Keratinocyte (primary cell): ENCODE results near the gene NGLY1. TPM values are rescaled to one million over a fixed set of nuclear protein-coding genes. Genes with fewer than 3 reads are reported as not detected.

ENCODE experiments used
- DNase-seq: peaks from one replicate; pipeline ENCODE4 v3.0.0-alpha.2; 2011; ENCODE audit warnings: low read depth, missing footprints, low spot score
- FAIRE-seq: peaks from 2 replicates; lab custom pipeline; 2011; peaks lifted over from hg19 to GRCh38; lab: Jason Lieb, UNC
- H2AFZ ChIP-seq: 2 replicates; pipeline ENCODE4 v1.6.0; 2012; ENCODE audit warnings: low read length, control low read depth, inconsistent platforms; ENCODE audit not compliant: control insufficient read depth
- H3K27ac ChIP-seq: 2 replicates; pipeline ENCODE4 v1.5.1; 2011; ENCODE audit warnings: low read length; ENCODE audit not compliant: control insufficient read depth, insufficient read depth
- H3K27me3 ChIP-seq: 3 replicates; pipeline ENCODE4 v1.6.0; 2011; ENCODE audit warnings: low read length; ENCODE audit not compliant: control insufficient read depth, insufficient read depth; ENCODE audit errors: extremely low read depth
- H3K36me3 ChIP-seq, 2 experiments: 2 replicates in 1 of 2; 3 replicates in 1 of 2; pipeline ENCODE4 v1.5.1; 2011; ENCODE audit warnings: low read length in 2 of 2, mild to moderate bottlenecking in 1 of 2; ENCODE audit not compliant: control insufficient read depth in 2 of 2, insufficient read depth in 2 of 2; ENCODE audit errors: extremely low read depth in 1 of 2
- H3K4me1 ChIP-seq: 3 replicates; pipeline ENCODE4 v1.5.1; 2011; ENCODE audit warnings: low read length; ENCODE audit not compliant: control insufficient read depth, insufficient read depth; ENCODE audit errors: extremely low read depth
- H3K4me2 ChIP-seq: 3 replicates; pipeline ENCODE4 v1.6.0; 2011; ENCODE audit warnings: low read depth, low read length; ENCODE audit not compliant: control insufficient read depth, insufficient read depth; ENCODE audit errors: extremely low read depth
- H3K4me3 ChIP-seq, 3 experiments: fragments of 200-600 bp in 1 of 3; sonication (generic) in 1 of 3; 2 replicates in 2 of 3; 3 replicates in 1 of 3; pipeline ENCODE4 v1.5.1; 2011 to 2016; ENCODE audit warnings: low read length in 3 of 3, mild to moderate bottlenecking in 3 of 3, control low read depth in 2 of 3, inconsistent platforms in 1 of 3, low read depth in 1 of 3, mixed read lengths in 1 of 3, mixed run types in 1 of 3, moderate library complexity in 1 of 3; ENCODE audit not compliant: control insufficient read depth in 2 of 3, insufficient read depth in 2 of 3; ENCODE audit errors: extremely low read depth in 1 of 3
- H3K79me2 ChIP-seq: 2 replicates; pipeline ENCODE4 v1.6.0; 2012; ENCODE audit warnings: low read length; ENCODE audit not compliant: control insufficient read depth, insufficient read depth
- H3K9ac ChIP-seq: 3 replicates; pipeline ENCODE4 v1.6.0; 2011; ENCODE audit warnings: low read length; ENCODE audit not compliant: control insufficient read depth, insufficient read depth; ENCODE audit errors: extremely low read depth
- H3K9me1 ChIP-seq: 3 replicates; pipeline ENCODE4 v1.6.0; 2011; ENCODE audit warnings: low read length; ENCODE audit not compliant: control insufficient read depth, insufficient read depth; ENCODE audit errors: extremely low read depth
- H3K9me3 ChIP-seq: 2 replicates; pipeline ENCODE4 v1.5.1; 2012; ENCODE audit warnings: low read depth, low read length; ENCODE audit not compliant: control insufficient read depth
- H4K20me1 ChIP-seq: 3 replicates; pipeline ENCODE4 v1.6.0; 2011; ENCODE audit warnings: low read length; ENCODE audit not compliant: control insufficient read depth, insufficient read depth; ENCODE audit errors: extremely low read depth
- EZH2 ChIP-seq: IDR thresholded peaks from one replicate; pipeline ENCODE4 v1.6.1; 2012; ENCODE audit warnings: inconsistent platforms, mild to moderate bottlenecking, low read length, moderate library complexity
- dilution Hi-C: fragments of 300-500 bp; cut with MboI; formaldehyde crosslinking; loops from one replicate; pipeline ENCODE4 v1.7.0; 2020; ENCODE audit warnings: low sequenced_read_pairs; ENCODE audit not compliant: extremely low pct_ligation_motif_present
- polyA plus RNA-seq, 5 experiments: library from polyadenylated mRNA; depleted of rRNA in 3 of 5; stranded (reverse) in 3 of 5; stranded (forward) in 1 of 5; unstranded in 1 of 5; fragments of >200 nt; gene quantifications; 1 replicate in 1 of 5; 2 replicates in 3 of 5; 3 replicates in 1 of 5; pipeline versions ENCODE4 v1.2.1 to v1.2.3, GENCODE V29; 2011 to 2012; ENCODE audit warnings: missing spikeins in 2 of 5, low read depth in 1 of 5, low replicate concordance in 1 of 5
- TF ChIP-seq, protein P1 (sequence below), 3 experiments: IDR thresholded peaks in 1 of 3; conservative IDR thresholded peaks in 1 of 3; optimal IDR thresholded peaks in 1 of 3; 2 replicates in 2 of 3; 3 replicates in 1 of 3; pipeline versions ENCODE3 to v1.5.1; 2011; ENCODE audit warnings: low read length in 3 of 3, mild to moderate bottlenecking in 3 of 3, moderate library complexity in 2 of 3, control low read depth in 1 of 3, inconsistent platforms in 1 of 3; ENCODE audit not compliant: insufficient read depth in 2 of 3; ENCODE audit errors: extremely low read depth in 1 of 3

The NGLY1 gene
- polyA plus RNA-seq, 1 donor (not counting 4 experiments of a cell fraction or from before 2014, with no cell fraction given), result 19.5 TPM

DNA sequence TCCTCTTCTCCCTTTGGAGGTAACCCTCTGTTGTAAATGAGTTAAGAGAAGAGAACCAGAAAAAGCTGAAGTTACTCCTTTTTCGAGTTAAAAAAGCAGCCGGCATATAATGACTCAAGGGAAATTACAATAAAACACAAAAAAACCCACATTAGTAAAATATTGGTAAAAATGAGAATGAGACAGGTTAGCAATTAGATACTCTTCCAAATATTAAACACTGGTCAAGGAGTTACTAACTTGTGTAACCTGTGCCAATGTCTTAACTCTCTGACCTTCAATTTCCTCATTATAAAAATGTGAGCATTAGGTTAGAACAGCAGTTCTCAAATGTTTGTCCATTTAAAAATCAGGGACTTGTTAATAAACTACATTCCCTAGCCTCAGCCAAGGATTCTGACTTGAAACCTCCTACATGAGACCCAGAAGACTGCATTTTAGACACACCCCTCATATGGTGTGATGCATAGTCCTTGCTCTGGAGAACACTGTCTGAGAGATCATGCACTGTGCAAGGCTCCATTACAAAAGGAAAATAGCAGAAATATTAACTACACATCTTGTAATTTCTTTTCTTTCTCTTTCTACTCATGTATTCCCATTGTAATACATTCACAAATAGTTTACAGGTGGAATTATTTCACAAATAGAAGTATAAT, 75.8 kb downstream of the NGLY1 start:
- FAIRE-seq, result no peak
- no peak overlapping the region for H3K27ac ChIP-seq
- TF ChIP-seq, protein P1, sequence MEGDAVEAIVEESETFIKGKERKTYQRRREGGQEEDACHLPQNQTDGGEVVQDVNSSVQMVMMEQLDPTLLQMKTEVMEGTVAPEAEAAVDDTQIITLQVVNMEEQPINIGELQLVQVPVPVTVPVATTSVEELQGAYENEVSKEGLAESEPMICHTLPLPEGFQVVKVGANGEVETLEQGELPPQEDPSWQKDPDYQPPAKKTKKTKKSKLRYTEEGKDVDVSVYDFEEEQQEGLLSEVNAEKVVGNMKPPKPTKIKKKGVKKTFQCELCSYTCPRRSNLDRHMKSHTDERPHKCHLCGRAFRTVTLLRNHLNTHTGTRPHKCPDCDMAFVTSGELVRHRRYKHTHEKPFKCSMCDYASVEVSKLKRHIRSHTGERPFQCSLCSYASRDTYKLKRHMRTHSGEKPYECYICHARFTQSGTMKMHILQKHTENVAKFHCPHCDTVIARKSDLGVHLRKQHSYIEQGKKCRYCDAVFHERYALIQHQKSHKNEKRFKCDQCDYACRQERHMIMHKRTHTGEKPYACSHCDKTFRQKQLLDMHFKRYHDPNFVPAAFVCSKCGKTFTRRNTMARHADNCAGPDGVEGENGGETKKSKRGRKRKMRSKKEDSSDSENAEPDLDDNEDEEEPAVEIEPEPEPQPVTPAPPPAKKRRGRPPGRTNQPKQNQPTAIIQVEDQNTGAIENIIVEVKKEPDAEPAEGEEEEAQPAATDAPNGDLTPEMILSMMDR (optimal IDR thresholded peaks at IDR 0.05 in 1 of 3, IDR thresholded peaks at IDR 0.05 in 1 of 3, conservative IDR thresholded peaks at IDR 0.05 in 1 of 3; ENCODE audit: extremely low read depth in 1 of 3, insufficient read depth in 2 of 3, low read length in 3 of 3), result no peak
- no peak for TF ChIP-seq EZH2

GRCh38 chr3:25706213-25706612, 77.0 kb downstream of the NGLY1 start:
- no peak overlapping the region for H3K4me2 ChIP-seq
- H4K20me1 ChIP-seq, result no peaks in the 10 kb centered on the region
- H3K27ac ChIP-seq, result no peak overlapping the region
- no peak for DNase-seq
- dilution Hi-C loops, result no loop called here
- no peaks in the 10 kb centered on the region for H3K27me3 ChIP-seq
- TF ChIP-seq, protein P1 (optimal IDR thresholded peaks at IDR 0.05 in 1 of 3, IDR thresholded peaks at IDR 0.05 in 1 of 3, conservative IDR thresholded peaks at IDR 0.05 in 1 of 3; ENCODE audit: extremely low read depth in 1 of 3, insufficient read depth in 2 of 3, low read length in 3 of 3), result no peak
- TF ChIP-seq EZH2, result no peak
- no peaks in the 10 kb centered on the region for H3K9me3 ChIP-seq
- H3K9me1 ChIP-seq, result no peaks in the 10 kb centered on the region
- no peak for FAIRE-seq
- H3K9ac ChIP-seq, result no peak overlapping the region
- no peaks in the 10 kb centered on the region for H3K79me2 ChIP-seq
- H3K4me1 ChIP-seq, result no peaks in the 10 kb centered on the region
- no peak overlapping the region for H2AFZ ChIP-seq
- no peaks in the 10 kb centered on the region for H3K36me3 ChIP-seq
- H3K4me3 ChIP-seq, result no peak overlapping the region

More for the DNA sequence above, 75.8 kb downstream of the NGLY1 start:
- dilution Hi-C loops, result no loop called here
- H3K27me3 ChIP-seq, result no peaks in the 10 kb centered on the region
- H3K9me1 ChIP-seq, result no peaks in the 10 kb centered on the region
- H3K4me1 ChIP-seq, result no peaks in the 10 kb centered on the region
- H3K9me3 ChIP-seq, result no peaks in the 10 kb centered on the region
- no peak overlapping the region for H3K9ac ChIP-seq
- no peaks in the 10 kb centered on the region for H3K36me3 ChIP-seq
- H3K4me2 ChIP-seq, result no peak overlapping the region
- no peaks in the 10 kb centered on the region for H4K20me1 ChIP-seq
- H2AFZ ChIP-seq, result no peak overlapping the region
- DNase-seq, result no peak
- H3K79me2 ChIP-seq, result no peaks in the 10 kb centered on the region
- no peak overlapping the region for H3K4me3 ChIP-seq
